Vagina (tissue), 2 donors: ENCODE data around the gene APP. TPM values are rescaled to one million over a fixed set of nuclear protein-coding genes. Genes with fewer than 3 reads are reported as not detected.

ENCODE experiments used
- DNase-seq, 2 donors: peaks; one replicate each; pipeline ENCODE4 v3.0.0-alpha.2; 2017; ENCODE audit errors: extremely low spot score in 2 of 2
- H3K27ac ChIP-seq: fragments of 200-600 bp; sonication (generic); one replicate; pipeline ENCODE4 v1.5.1; 2019
- H3K27me3 ChIP-seq: fragments of 200-600 bp; sonication (generic); one replicate; pipeline ENCODE4 v1.5.1; 2019
- H3K36me3 ChIP-seq, 2 donors: fragments of 200-600 bp; sonication (generic); one replicate each; pipeline ENCODE4 v1.5.1; 2017 to 2019
- H3K4me1 ChIP-seq: fragments of 200-600 bp; sonication (generic); one replicate; pipeline ENCODE4 v1.5.1; 2019
- H3K4me3 ChIP-seq, 2 donors: fragments of 200-600 bp; sonication (generic); 1 replicate in 1 of 2; 2 replicates in 1 of 2; pipeline ENCODE4 v1.5.1; 2016 to 2019
- H3K9me3 ChIP-seq: fragments of 200-600 bp; sonication (generic); one replicate; pipeline ENCODE4 v1.5.1; 2019
- POLR2A ChIP-seq, 2 donors: fragments of 450-650 bp; IDR thresholded peaks; one replicate each; pipeline ENCODE4 v1.6.1; 2017; ENCODE audit warnings: antibody characterized with exemption in 2 of 2, mild to moderate bottlenecking in 2 of 2, moderate library complexity in 2 of 2
- POLR2AphosphoS5 ChIP-seq, 2 donors: sonication (generic); formaldehyde crosslinking; IDR thresholded peaks; one replicate each; pipeline ENCODE4 v1.9.0; 2017; ENCODE audit warnings: antibody characterized with exemption in 2 of 2, mild to moderate bottlenecking in 2 of 2, low read depth in 1 of 2; ENCODE audit not compliant: insufficient read depth in 1 of 2
- intact Hi-C: fragments of 100-400 bp; cut with DNase I; formaldehyde crosslinking; loops from one replicate; pipeline ENCODE4 v1.15.1; 2023
- total RNA-seq: library from RNA; depleted of rRNA; stranded (reverse); fragments of >200 nt; gene quantifications from one replicate; pipeline ENCODE4 v1.2.3, GENCODE V29; 2016
- TF ChIP-seq, protein P1 (sequence below), 3 experiments: fragments of 450-650 bp in 2 of 3; fragments of 200-600 bp in 1 of 3; sonication (generic) in 1 of 3; IDR thresholded peaks; one replicate each; pipeline ENCODE4 v1.5.1; 2017 to 2019; ENCODE audit warnings: antibody characterized with exemption in 3 of 3, mild to moderate bottlenecking in 2 of 3, moderate library complexity in 2 of 3

Gene APP
- total RNA-seq, 1 donor from 2014 or later = 315 TPM

DNA sequence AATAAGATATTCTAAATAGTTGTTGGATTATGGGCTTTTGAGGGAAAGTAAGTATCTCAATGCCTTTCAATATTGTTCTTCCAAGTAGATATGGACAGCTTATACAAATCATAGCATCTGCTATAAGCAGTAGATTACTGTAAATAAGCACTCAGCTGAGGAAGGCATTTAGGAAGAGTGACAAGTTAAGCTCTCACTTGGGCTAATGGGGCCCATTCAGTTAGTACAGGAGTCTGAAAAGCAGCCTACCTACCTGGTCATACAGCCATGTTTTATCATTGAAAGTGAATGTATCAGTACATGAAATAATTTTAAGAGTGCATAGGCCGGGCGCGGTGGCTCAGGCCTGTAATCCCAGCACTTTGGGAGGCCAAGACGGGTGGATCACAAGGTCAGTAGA is 73.1 kb downstream of the APP start:
- peaks cover 0 to 4% of the 10 kb centered on the region in 2 donors for H3K36me3 ChIP-seq
- intact Hi-C loops = no loop called here
- no peaks in the 10 kb centered on the region for H3K27me3 ChIP-seq
- H3K9me3 ChIP-seq = no peaks in the 10 kb centered on the region
- H3K27ac ChIP-seq = no peak overlapping the region
- no peak overlapping the region for H3K4me3 ChIP-seq
- H3K4me1 ChIP-seq = peaks cover 4% of the 10 kb centered on the region
- TF ChIP-seq, protein P1, sequence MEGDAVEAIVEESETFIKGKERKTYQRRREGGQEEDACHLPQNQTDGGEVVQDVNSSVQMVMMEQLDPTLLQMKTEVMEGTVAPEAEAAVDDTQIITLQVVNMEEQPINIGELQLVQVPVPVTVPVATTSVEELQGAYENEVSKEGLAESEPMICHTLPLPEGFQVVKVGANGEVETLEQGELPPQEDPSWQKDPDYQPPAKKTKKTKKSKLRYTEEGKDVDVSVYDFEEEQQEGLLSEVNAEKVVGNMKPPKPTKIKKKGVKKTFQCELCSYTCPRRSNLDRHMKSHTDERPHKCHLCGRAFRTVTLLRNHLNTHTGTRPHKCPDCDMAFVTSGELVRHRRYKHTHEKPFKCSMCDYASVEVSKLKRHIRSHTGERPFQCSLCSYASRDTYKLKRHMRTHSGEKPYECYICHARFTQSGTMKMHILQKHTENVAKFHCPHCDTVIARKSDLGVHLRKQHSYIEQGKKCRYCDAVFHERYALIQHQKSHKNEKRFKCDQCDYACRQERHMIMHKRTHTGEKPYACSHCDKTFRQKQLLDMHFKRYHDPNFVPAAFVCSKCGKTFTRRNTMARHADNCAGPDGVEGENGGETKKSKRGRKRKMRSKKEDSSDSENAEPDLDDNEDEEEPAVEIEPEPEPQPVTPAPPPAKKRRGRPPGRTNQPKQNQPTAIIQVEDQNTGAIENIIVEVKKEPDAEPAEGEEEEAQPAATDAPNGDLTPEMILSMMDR (IDR thresholded peaks at IDR 0.05) = no peak
- no peak for TF ChIP-seq POLR2A (IDR thresholded peaks at IDR 0.05)
- no peak for TF ChIP-seq POLR2AphosphoS5 (IDR thresholded peaks at IDR 0.05; ENCODE audit: insufficient read depth in 1 of 2, low read depth in 1 of 2)
- no peak for DNase-seq

DNA sequence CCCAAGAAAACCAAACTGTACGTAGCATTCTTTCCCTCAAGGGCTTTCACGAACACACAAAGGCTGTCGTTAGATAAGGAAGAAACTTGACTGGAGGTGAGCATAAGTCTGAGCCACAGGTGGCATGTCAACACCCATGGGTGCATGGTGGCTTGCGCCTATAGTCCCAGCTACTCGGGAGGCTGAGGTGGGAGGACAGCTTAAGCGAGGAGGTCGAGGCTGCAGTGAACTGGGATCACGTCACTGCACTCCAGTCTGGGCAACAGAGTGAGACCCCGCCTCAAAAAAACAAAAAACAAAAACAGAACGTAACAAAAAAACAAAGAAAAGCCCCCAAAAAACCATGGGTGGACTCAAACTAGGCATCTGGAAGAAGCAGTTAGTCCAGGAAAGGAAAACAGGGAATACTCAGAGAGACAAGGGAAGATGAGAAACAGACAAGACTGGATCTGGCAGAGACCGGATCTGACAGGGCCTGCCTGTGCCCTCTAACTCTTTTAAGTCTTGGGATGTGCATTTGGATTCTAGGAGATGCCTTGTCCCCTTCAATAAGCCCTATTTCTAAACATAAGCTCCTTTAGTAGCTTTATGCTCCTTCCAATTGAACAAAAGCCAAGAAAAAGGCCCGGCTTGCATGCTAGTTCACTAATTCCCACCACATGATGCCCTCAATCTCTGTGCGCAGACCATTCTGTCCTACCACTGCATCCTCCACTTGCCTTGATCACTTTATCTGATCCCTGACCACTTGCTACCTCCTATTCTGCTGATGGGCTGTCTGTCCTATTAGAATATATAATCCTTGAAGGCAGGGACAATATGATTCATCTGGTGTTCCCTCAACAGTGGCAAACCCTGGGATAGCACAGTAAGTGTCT is 73.8 kb downstream of the APP start:
- H3K27ac ChIP-seq = no peak overlapping the region
- DNase-seq = no peak
- TF ChIP-seq POLR2AphosphoS5 (IDR thresholded peaks at IDR 0.05; ENCODE audit: insufficient read depth in 1 of 2, low read depth in 1 of 2) (no peak), POLR2A (IDR thresholded peaks at IDR 0.05) (no peak)
- TF ChIP-seq, protein P1 (IDR thresholded peaks at IDR 0.05) = no peak
- H3K27me3 ChIP-seq = no peaks in the 10 kb centered on the region
- peaks cover 0 to 4% of the 10 kb centered on the region in 2 donors for H3K36me3 ChIP-seq
- H3K4me1 ChIP-seq = peaks cover 4% of the 10 kb centered on the region
- H3K9me3 ChIP-seq = no peaks in the 10 kb centered on the region
- intact Hi-C loops = no loop called here
- H3K4me3 ChIP-seq = no peak overlapping the region

DNA sequence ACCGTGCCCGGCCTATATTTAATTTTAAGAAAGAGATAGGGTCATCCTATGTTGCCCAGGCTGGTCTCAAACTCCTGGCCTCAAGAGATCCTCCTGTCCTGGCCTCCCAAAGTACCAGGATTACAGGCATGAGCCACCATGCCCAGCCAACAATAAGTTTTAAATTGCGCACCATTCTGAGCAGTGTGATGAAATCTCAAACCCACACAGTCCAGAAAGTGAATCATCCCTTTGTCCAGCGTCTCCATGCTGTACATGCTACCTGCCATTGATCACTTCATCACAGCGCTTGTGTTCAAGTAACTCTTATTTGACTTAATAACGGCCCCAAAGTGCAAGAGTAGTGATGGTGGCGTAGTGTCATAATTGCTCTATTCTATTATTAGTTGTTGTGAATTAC is 75.4 kb downstream of the APP start:
- peaks cover 0 to 4% of the 10 kb centered on the region in 2 donors for H3K36me3 ChIP-seq
- H3K4me3 ChIP-seq = no peak overlapping the region
- TF ChIP-seq POLR2A (IDR thresholded peaks at IDR 0.05) (no peak), POLR2AphosphoS5 (IDR thresholded peaks at IDR 0.05; ENCODE audit: insufficient read depth in 1 of 2, low read depth in 1 of 2) (no peak)
- TF ChIP-seq, protein P1 (IDR thresholded peaks at IDR 0.05) = no peak
- H3K27ac ChIP-seq = no peak overlapping the region
- H3K9me3 ChIP-seq = no peaks in the 10 kb centered on the region
- intact Hi-C loops = no loop called here
- no peaks in the 10 kb centered on the region for H3K27me3 ChIP-seq
- no peak for DNase-seq
- H3K4me1 ChIP-seq = peaks cover 4% of the 10 kb centered on the region

DNA sequence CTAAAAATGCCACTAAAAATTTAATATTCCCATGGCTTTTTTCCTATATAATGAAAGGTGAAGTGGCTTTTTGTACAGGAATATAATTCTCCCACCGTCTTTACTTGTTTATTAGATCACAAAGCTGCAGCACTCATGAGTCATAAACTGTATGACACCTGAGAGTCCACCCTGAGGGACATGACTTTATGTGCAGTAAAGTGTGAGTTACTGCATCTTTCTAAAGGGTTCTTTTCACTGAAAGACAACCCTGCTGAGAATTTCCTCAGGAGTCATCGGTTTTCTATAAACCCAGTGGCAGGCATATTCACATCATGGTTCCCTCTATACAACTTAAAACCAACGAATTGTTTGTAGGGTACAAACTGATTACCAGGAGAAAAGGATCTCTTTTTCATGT is 77.4 kb downstream of the APP start:
- no peak for DNase-seq
- TF ChIP-seq POLR2A (IDR thresholded peaks at IDR 0.05) (no peak), POLR2AphosphoS5 (IDR thresholded peaks at IDR 0.05; ENCODE audit: insufficient read depth in 1 of 2, low read depth in 1 of 2) (no peak)
- TF ChIP-seq, protein P1 (IDR thresholded peaks at IDR 0.05) = no peak
- Histone ChIP-seq H3K36me3 (peaks cover 0 to 4% of the 10 kb centered on the region in 2 donors), H3K9me3 (no peaks in the 10 kb centered on the region), H3K27ac (no peak overlapping the region), H3K27me3 (no peaks in the 10 kb centered on the region), H3K4me3 (no peak overlapping the region), H3K4me1 (peaks cover 4% of the 10 kb centered on the region)
- intact Hi-C loops = no loop called here

DNA sequence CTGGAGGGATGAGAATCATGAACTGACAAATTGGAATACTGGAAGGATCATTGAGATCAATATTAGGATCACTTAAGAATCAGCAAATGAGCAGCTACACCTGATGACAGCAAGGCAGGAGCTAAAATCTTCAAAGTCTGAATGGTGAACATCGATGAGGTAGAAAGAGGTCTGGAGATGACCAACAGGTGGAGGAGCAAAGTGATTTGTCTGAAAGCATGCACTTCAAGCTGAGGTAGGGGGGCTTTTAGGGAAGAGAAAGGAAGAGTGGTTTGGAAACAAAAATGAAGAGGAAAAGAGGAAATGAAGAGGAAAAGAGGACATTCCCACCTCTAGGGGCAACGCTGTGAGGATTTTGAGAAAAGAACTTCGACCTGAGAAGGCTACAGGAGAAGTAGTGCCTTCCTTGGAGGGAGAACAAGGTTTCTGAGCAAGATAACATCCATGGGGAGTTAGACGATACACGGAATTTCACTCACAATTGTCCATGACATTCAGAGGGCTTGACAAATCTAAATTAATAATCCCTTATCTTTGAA is 79.0 kb downstream of the APP start:
- Histone ChIP-seq H3K4me1 (no peaks in the 10 kb centered on the region), H3K27me3 (no peaks in the 10 kb centered on the region), H3K4me3 (no peak overlapping the region), H3K27ac (no peak overlapping the region), H3K9me3 (no peaks in the 10 kb centered on the region), H3K36me3 (peaks cover 0 to 4% of the 10 kb centered on the region in 2 donors)
- no peak for DNase-seq
- intact Hi-C loops = no loop called here
- TF ChIP-seq, protein P1 (IDR thresholded peaks at IDR 0.05) = no peak
- TF ChIP-seq POLR2A (IDR thresholded peaks at IDR 0.05) (no peak), POLR2AphosphoS5 (IDR thresholded peaks at IDR 0.05; ENCODE audit: insufficient read depth in 1 of 2, low read depth in 1 of 2) (no peak)
